DMS114 treated with DMSO at 0.1 percent for 48 hours (cell line): ENCODE data around the gene AMTN.

Experiments
- DNase-seq: peaks from one replicate; lab custom pipeline; 2025; ENCODE audit not compliant: unreplicated experiment; lab: John Stamatoyannopoulos, UW

AMTN gene

DNA sequence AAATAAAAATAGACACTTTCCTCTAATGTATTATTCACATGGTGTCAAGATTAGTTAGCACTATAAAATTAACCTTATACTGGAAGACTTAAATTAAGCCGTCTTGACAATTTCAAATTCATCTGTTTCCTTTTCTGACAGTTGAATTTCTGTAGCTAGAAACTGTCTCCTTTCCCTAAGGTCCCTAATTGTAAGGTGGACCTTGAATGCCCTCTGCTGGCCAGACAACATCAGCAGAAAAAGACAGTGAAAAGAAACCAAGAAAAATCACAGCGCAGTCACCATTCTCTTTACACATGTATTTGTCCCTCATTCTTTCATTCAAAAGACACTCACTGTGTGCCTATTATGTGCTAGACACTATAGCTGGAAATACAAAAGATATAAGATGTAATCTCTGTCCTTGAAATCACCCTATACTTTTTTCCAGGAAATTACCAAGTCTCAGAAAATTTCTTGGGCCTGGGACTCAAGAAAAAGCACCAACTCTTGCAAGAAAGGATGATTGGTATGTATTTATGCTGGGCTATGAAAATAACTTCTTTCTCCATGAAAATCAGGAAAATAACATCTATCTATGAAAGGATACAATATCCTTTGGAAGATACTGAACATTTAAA, 41.0 kb downstream of the AMTN start:
- peak; percentile 3 for DNase-seq

DNA sequence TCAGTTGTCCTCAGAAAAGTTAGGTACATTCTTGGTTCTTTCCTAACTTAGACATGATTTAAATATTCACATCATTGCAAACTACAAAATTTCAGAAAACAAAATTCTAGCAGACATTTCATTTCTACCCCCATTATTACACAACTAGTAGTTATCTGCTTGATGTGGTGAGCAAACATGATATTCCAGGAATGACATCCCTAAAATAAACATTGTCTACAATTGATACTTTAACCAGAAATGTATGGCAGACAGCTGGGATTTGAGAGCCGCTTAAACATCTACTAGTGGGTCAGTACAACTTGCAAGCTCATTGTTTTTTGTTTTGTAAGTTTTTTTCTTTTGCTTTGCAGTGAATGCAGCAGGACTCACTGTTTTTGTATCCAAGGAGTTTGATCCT, 41.6 kb downstream of the AMTN start:
- DNase-seq, result no peak

DNA sequence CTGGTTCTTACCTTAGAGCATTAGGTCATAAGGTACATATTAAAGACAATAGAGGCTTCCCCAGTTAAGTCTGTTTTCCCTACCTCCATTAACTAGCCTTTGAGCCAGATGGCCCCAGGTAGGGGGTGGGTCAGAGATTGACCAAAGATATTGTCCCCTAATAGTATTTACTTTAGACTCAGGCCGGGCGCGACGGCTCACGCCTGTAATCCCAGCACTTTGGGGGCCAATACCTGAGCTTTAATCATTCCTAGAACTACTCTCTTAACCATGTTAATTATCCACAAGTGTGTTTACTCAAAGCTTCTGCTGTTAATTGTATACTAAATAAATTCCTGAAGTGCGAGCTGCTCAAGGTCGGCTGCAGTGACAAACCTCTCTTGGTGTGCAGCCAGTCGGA, 45.7 kb downstream of the AMTN start:
- no peak for DNase-seq

- DNase-seq, result no peak
Observed at GRCh38 chr4:70570796-70571195, 52.4 kb downstream of the AMTN start.

DNA sequence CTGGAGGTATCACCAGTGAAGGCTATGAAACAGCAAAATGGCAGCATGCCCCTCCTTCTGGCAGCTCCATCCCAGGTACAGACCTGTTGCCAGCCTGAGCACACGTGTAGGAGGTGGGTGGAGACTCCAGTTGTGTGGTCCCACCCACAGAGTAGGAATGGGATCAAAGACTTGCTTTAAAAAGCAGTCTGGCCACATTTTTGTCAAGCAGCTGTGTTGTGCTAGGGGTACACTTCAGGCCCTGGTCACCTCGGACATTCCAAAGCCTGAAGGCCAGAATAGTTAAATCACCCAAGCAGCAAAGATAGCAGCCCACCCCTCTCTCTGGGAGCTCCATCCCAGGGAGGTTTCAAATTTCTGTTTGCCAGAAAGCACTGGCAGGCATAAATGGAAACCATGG, 53.4 kb downstream of the AMTN start:
- no peak for DNase-seq

- no peak for DNase-seq
Observed at GRCh38 chr4:70575964-70576363, 57.6 kb downstream of the AMTN start.

- DNase-seq, result no peak
Observed at GRCh38 chr4:70577220-70577927, 59.0 kb downstream of the AMTN start.

GRCh38 chr4:70581980-70582379, 63.6 kb downstream of the AMTN start:
- DNase-seq, result no peak
